ENCODE data around the gene FHAD1.

FHAD1 gene

GRCh38 chr1:15324869-15325335, 77.9 kb downstream of the FHAD1 start:
- TF ChIP-seq EZH2phosphoT487 (IDR thresholded peaks at IDR 0.05; ENCODE audit: borderline replicate concordance, low read length) (no peak), CTCF (IDR thresholded peaks at IDR 0.05; ENCODE audit: low read depth, low read length, poor library complexity, severe bottlenecking) (no peak)
- Histone ChIP-seq H3K9me3 (ENCODE audit: control insufficient read depth, insufficient read depth, low read length) (no peaks in the 10 kb centered on the region), H3K4me3 (ENCODE audit: low read length) (no peak overlapping the region), H3K27ac (ENCODE audit: low read depth, low read length) (no peak overlapping the region), H3K9me2 (replicated peaks; ENCODE audit: control insufficient read depth, low read length) (no peaks in the 10 kb centered on the region), H3F3A (ENCODE audit: control insufficient read depth, insufficient read depth) (no peaks in the 10 kb centered on the region), H3K4me1 (ENCODE audit: control insufficient read depth, low read length) (no peaks in the 10 kb centered on the region), H3K4me2 (ENCODE audit: low read length) (no peak overlapping the region), H3K79me2 (ENCODE audit: control insufficient read depth, low read length) (no peaks in the 10 kb centered on the region), H3K36me3 (ENCODE audit: control insufficient read depth, low read length) (no peaks in the 10 kb centered on the region), H3K27me3 (ENCODE audit: control insufficient read depth, low read length) (no peaks in the 10 kb centered on the region; the same call in 1 of the 2 replicates), H4K20me1 (ENCODE audit: control insufficient read depth, insufficient read depth, low read depth, low read length) (no peaks in the 10 kb centered on the region)

DNA sequence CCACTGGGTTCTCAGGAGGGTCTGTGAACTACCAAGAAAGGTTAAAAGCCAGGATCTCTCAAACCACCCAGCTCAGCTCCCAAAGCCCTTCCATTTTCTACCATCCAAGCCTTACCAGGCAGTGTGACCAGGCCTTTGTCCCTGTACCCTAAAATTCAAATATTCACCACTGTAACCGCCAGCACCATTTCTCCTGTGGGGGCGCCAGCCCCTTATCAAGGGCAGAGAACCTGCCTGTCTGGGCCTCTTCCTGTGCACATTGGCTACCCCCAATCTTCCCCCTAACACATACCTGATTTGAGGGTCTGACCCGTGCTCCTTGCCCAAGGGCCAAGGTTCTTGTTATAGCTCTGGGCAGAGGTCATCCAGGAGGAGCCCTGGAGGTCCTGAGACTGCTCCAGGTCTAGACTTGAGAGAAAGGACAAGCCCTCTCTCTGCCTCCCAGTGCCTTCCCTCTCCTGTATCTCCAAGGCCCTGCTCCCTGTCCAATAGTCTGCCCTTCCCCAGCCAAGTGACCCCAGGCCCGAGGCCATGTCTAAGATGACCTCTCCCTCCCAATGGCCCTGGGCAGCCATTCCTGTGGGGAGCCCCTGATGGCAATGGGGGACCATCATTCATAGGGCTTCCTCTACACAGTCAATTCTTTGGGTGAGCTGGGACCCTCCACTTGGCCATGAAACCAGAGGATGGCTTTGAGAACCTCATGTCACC, 78.5 kb downstream of the FHAD1 start:
- H3K4me2 ChIP-seq (ENCODE audit: low read length), result no peak overlapping the region
- no peaks in the 10 kb centered on the region for H3K9me3 ChIP-seq (ENCODE audit: control insufficient read depth, insufficient read depth, low read length)
- H4K20me1 ChIP-seq (ENCODE audit: control insufficient read depth, insufficient read depth, low read depth, low read length), result no peaks in the 10 kb centered on the region
- no peaks in the 10 kb centered on the region for H3K4me1 ChIP-seq (ENCODE audit: control insufficient read depth, low read length)
- no peak overlapping the region for H3K27ac ChIP-seq (ENCODE audit: low read depth, low read length)
- H3K9me2 ChIP-seq (replicated peaks; ENCODE audit: control insufficient read depth, low read length), result no peaks in the 10 kb centered on the region
- TF ChIP-seq EZH2phosphoT487 (IDR thresholded peaks at IDR 0.05; ENCODE audit: borderline replicate concordance, low read length), result no peak
- TF ChIP-seq CTCF (IDR thresholded peaks at IDR 0.05; ENCODE audit: low read depth, low read length, poor library complexity, severe bottlenecking), result peak; percentile 31
- no peaks in the 10 kb centered on the region for H3K79me2 ChIP-seq (ENCODE audit: control insufficient read depth, low read length)
- H3F3A ChIP-seq (ENCODE audit: control insufficient read depth, insufficient read depth), result no peaks in the 10 kb centered on the region
- no peaks in the 10 kb centered on the region; the same call in 1 of the 2 replicates for H3K27me3 ChIP-seq (ENCODE audit: control insufficient read depth, low read length)
- H3K36me3 ChIP-seq (ENCODE audit: control insufficient read depth, low read length), result no peaks in the 10 kb centered on the region
- H3K4me3 ChIP-seq (ENCODE audit: low read length), result no peak overlapping the region

- no peaks in the 10 kb centered on the region; the same call in 1 of the 2 replicates for H3K27me3 ChIP-seq (ENCODE audit: control insufficient read depth, low read length)
- H3K36me3 ChIP-seq (ENCODE audit: control insufficient read depth, low read length), result no peaks in the 10 kb centered on the region
- H3K4me1 ChIP-seq (ENCODE audit: control insufficient read depth, low read length), result no peaks in the 10 kb centered on the region
- H3K79me2 ChIP-seq (ENCODE audit: control insufficient read depth, low read length), result no peaks in the 10 kb centered on the region
- no peak overlapping the region for H3K27ac ChIP-seq (ENCODE audit: low read depth, low read length)
- no peaks in the 10 kb centered on the region for H3K9me2 ChIP-seq (replicated peaks; ENCODE audit: control insufficient read depth, low read length)
- H3K4me3 ChIP-seq (ENCODE audit: low read length), result no peak overlapping the region
- no peak overlapping the region for H3K4me2 ChIP-seq (ENCODE audit: low read length)
- H3F3A ChIP-seq (ENCODE audit: control insufficient read depth, insufficient read depth), result no peaks in the 10 kb centered on the region
- TF ChIP-seq CTCF (IDR thresholded peaks at IDR 0.05; ENCODE audit: low read depth, low read length, poor library complexity, severe bottlenecking) (no peak), EZH2phosphoT487 (IDR thresholded peaks at IDR 0.05; ENCODE audit: borderline replicate concordance, low read length) (no peak)
- no peaks in the 10 kb centered on the region for H3K9me3 ChIP-seq (ENCODE audit: control insufficient read depth, insufficient read depth, low read length)
- no peaks in the 10 kb centered on the region for H4K20me1 ChIP-seq (ENCODE audit: control insufficient read depth, insufficient read depth, low read depth, low read length)
These were observed 79.9 kb downstream of the FHAD1 start for GRCh38 chr1:15326691-15327588.
